ENCODE data around the gene AUTS2. TPM values are rescaled to one million over a fixed set of nuclear protein-coding genes. Genes with fewer than 3 reads are reported as not detected.

The AUTS2 gene
- total and polyA plus RNA-seq, 2 of the 8 experiments (the other 6 are each of a cell fraction or from before 2014, with no cell fraction given) = 25.9 to 101 TPM

- TF ChIP-seq TCF12 (IDR thresholded peaks at IDR 0.05; ENCODE audit: low read depth, low read length) (no peak), CTCF (IDR thresholded peaks at IDR 0.05; ENCODE audit: control extremely low read depth in 1 of 3, insufficient read depth in 1 of 3, low read depth in 1 of 3, low read length in 3 of 3) (no peak), SIRT6 (IDR thresholded peaks at IDR 0.05; ENCODE audit: low read length) (no peak), SRF (IDR thresholded peaks at IDR 0.05; ENCODE audit: low read depth, low read length) (no peak)
These were observed 174.6 kb downstream of the AUTS2 start (continued) for GRCh38 chr7:69772718-69773436.
